ENCODE data around the gene MERTK. TPM values are rescaled to one million over a fixed set of nuclear protein-coding genes. Genes with fewer than 3 reads are reported as not detected.

Gene MERTK
- total and polyA plus RNA-seq, 2 donors (not counting 1 experiment from before 2014, with no cell fraction given) = 0.04 to 0.34 TPM

DNA sequence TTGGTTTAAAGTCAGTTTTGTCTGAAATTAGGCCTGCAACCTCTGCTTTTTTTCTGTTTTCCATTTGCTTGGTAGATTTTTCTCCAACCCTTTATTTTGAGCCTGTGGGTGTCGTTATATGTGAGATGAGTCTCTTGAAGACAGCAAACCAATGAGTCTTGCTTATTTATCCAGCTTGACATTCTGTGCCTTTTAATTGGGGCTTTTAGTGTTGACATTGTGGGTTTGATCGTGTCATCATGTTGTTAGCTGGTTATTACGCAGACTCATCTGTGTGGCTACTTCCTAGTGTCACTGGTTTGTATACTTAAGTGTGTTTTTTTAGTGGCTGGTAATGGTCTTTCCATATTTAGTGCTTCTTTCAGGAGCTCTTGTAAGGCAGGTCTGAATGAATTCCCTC, 175.5 kb downstream of the MERTK start:
- ATAC-seq (ENCODE audit: low read depth) (no peak), DNase-seq (no peak)
- no peak overlapping the region for H3K27ac ChIP-seq (ENCODE audit: low read length in 2 of 2)
- Mint-ChIP-seq H3K4me1 (peaks cover 29% of the 10 kb centered on the region), H3K27me3 (no peaks in the 10 kb centered on the region), H3K4me3 (no peak overlapping the region), H3K9me3 (ENCODE audit: insufficient read depth) (no peaks in the 10 kb centered on the region), H3K27ac (no peak overlapping the region)
- ChIA-PET CTCF (no interaction called here), POLR2A (no interaction called here)
- peaks cover 30% of the 10 kb centered on the region for H3K79me2 ChIP-seq (ENCODE audit: control insufficient read depth, insufficient read depth, low read length)
- H3K9ac ChIP-seq (ENCODE audit: low read length) = no peak overlapping the region
- no peak for TF ChIP-seq EZH2 (IDR thresholded peaks at IDR 0.05; ENCODE audit: borderline replicate concordance, insufficient read depth, low read depth, low read length, poor library complexity, severe bottlenecking)
- TF ChIP-seq, protein P1, sequence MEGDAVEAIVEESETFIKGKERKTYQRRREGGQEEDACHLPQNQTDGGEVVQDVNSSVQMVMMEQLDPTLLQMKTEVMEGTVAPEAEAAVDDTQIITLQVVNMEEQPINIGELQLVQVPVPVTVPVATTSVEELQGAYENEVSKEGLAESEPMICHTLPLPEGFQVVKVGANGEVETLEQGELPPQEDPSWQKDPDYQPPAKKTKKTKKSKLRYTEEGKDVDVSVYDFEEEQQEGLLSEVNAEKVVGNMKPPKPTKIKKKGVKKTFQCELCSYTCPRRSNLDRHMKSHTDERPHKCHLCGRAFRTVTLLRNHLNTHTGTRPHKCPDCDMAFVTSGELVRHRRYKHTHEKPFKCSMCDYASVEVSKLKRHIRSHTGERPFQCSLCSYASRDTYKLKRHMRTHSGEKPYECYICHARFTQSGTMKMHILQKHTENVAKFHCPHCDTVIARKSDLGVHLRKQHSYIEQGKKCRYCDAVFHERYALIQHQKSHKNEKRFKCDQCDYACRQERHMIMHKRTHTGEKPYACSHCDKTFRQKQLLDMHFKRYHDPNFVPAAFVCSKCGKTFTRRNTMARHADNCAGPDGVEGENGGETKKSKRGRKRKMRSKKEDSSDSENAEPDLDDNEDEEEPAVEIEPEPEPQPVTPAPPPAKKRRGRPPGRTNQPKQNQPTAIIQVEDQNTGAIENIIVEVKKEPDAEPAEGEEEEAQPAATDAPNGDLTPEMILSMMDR (IDR thresholded peaks at IDR 0.05) = no peak
- H3K4me2 ChIP-seq (replicated peaks; ENCODE audit: low read depth, low read length, poor library complexity, severe bottlenecking) = no peak overlapping the region
- H3K4me3 ChIP-seq (ENCODE audit: control extremely low read depth in 1 of 5, extremely low read depth in 1 of 5, insufficient read depth in 1 of 5, low read depth in 2 of 5, low read length in 4 of 5) = no peak overlapping the region
- H2AFZ ChIP-seq (ENCODE audit: insufficient read depth, low read depth, low read length, poor library complexity, severe bottlenecking) = no peak overlapping the region
- peaks cover 0 to 5% (median 0%) of the 10 kb centered on the region in 3 donors for H3K9me3 ChIP-seq (ENCODE audit: control extremely low read depth in 1 of 3, control insufficient read depth in 2 of 3, insufficient read depth in 1 of 3, low read length in 2 of 3)
- H4K20me1 ChIP-seq (ENCODE audit: control insufficient read depth, insufficient read depth, low read length, poor library complexity, severe bottlenecking) = peaks cover 13% of the 10 kb centered on the region
- peaks cover 0 to 4% of the 10 kb centered on the region in 2 donors for H3K4me1 ChIP-seq (ENCODE audit: control insufficient read depth in 2 of 2, insufficient read depth in 2 of 2, low read length in 2 of 2)
- WGBS (ENCODE audit: insufficient coverage) = 80% methylated on average over 2 of the region's 3 CpGs
- peaks cover 14 to 40% of the 10 kb centered on the region in 2 experiments for H3K36me3 ChIP-seq (replicated peaks in 1 of 2; ENCODE audit: control extremely low read depth in 1 of 2, control insufficient read depth in 1 of 2, extremely low read depth in 1 of 2, insufficient read depth in 2 of 2, low read length in 1 of 2)
- intact Hi-C loops (cut with micrococcal nuclease) = no loop called here
- H3K27me3 ChIP-seq (replicated peaks in 1 of 4; ENCODE audit: control extremely low read depth in 1 of 4, control insufficient read depth in 3 of 4, insufficient read depth in 4 of 4, low read length in 3 of 4) = no peaks in the 10 kb centered on the region

DNA sequence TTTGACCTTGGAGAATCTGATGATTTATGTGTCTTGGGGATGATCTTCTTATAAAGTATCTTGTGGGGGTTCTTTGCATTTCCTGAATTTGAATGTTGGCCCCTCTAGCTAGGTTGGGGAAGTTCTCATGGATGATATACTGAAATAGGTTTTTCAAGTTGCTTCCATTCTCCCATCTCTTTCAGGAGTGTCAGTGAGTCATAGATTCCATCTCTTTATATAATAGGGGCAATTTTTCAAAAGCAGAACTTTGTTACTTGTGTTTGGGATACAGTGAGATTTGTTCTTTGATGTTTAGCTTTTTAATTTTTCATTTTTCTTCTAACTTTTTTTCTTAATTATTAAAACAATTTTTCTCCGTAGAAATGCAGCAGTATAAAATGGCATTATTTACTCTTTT, 176.1 kb downstream of the MERTK start:
- ATAC-seq (ENCODE audit: low read depth) (no peak), DNase-seq (no peak)
- POLR2A ChIA-PET = no interaction called here
- peaks cover 29% of the 10 kb centered on the region for H3K4me1 Mint-ChIP-seq
- no peaks in the 10 kb centered on the region for H3K9me3 Mint-ChIP-seq (ENCODE audit: insufficient read depth)
- Histone ChIP-seq H2AFZ (ENCODE audit: insufficient read depth, low read depth, low read length, poor library complexity, severe bottlenecking) (no peak overlapping the region), H3K36me3 (replicated peaks in 1 of 2; ENCODE audit: control extremely low read depth in 1 of 2, control insufficient read depth in 1 of 2, extremely low read depth in 1 of 2, insufficient read depth in 2 of 2, low read length in 1 of 2) (peaks cover 14 to 43% of the 10 kb centered on the region in 2 experiments), H3K27ac (ENCODE audit: low read length in 2 of 2) (no peak overlapping the region), H3K27me3 (replicated peaks in 1 of 4; ENCODE audit: control extremely low read depth in 1 of 4, control insufficient read depth in 3 of 4, insufficient read depth in 4 of 4, low read length in 3 of 4) (no peaks in the 10 kb centered on the region), H3K9me3 (ENCODE audit: control extremely low read depth in 1 of 3, control insufficient read depth in 2 of 3, insufficient read depth in 1 of 3, low read length in 2 of 3) (peaks cover 0 to 5% (median 0%) of the 10 kb centered on the region in 3 donors), H3K4me1 (ENCODE audit: control insufficient read depth in 2 of 2, insufficient read depth in 2 of 2, low read length in 2 of 2) (peaks cover 0 to 4% of the 10 kb centered on the region in 2 donors), H3K9ac (ENCODE audit: low read length) (no peak overlapping the region), H4K20me1 (ENCODE audit: control insufficient read depth, insufficient read depth, low read length, poor library complexity, severe bottlenecking) (peaks cover 13% of the 10 kb centered on the region), H3K79me2 (ENCODE audit: control insufficient read depth, insufficient read depth, low read length) (peaks cover 26% of the 10 kb centered on the region), H3K4me2 (replicated peaks; ENCODE audit: low read depth, low read length, poor library complexity, severe bottlenecking) (no peak overlapping the region), H3K4me3 (ENCODE audit: control extremely low read depth in 1 of 5, extremely low read depth in 1 of 5, insufficient read depth in 1 of 5, low read depth in 2 of 5, low read length in 4 of 5) (no peak overlapping the region)
- no peaks in the 10 kb centered on the region for H3K27me3 Mint-ChIP-seq
- CTCF ChIA-PET = no interaction called here
- no peak overlapping the region for H3K27ac Mint-ChIP-seq
- WGBS (ENCODE audit: insufficient coverage) = no CpG with 5 or more reads among the region's 1 CpG
- no peak for TF ChIP-seq EZH2 (IDR thresholded peaks at IDR 0.05; ENCODE audit: borderline replicate concordance, insufficient read depth, low read depth, low read length, poor library complexity, severe bottlenecking)
- intact Hi-C loops (cut with micrococcal nuclease) = no loop called here
- H3K4me3 Mint-ChIP-seq = no peak overlapping the region
